NCI-H1694 (cell line): ENCODE data around the gene ACP7.
"Not testable (repeated sequence)": the region's sequence is repeated elsewhere in the genome, so short reads cannot be mapped to it uniquely, and the experiment has no call there.

Experiments used
- DNase-seq: peaks from one replicate; lab custom pipeline; 2025; lab: John Stamatoyannopoulos, UW

The ACP7 gene

DNA sequence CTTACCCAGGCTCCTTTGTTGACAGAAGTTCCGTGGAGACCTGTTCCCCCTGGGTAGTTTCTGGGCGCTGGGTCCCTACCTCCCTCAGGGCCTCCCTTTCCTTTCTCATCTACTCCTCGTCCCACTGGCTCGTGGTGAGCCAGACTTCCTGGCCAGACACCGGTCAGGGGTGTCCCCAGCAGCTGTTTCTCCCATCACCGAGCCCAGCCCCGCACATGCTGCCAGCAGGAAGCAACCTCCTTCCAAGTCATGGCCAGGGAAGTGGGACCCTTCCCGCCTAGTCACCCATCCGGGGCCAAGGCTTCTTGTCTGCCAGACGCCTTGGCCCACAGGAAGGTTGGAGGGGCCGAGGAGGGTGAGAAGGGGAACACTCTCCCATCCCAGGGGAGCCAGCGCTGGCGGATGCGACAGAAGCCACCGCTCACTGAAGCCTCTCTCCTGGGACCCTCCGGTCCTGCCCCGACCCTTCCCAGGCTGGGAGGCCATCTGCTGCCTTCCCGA, 47.1 kb downstream of the ACP7 start:
- DNase-seq: no peak

DNA sequence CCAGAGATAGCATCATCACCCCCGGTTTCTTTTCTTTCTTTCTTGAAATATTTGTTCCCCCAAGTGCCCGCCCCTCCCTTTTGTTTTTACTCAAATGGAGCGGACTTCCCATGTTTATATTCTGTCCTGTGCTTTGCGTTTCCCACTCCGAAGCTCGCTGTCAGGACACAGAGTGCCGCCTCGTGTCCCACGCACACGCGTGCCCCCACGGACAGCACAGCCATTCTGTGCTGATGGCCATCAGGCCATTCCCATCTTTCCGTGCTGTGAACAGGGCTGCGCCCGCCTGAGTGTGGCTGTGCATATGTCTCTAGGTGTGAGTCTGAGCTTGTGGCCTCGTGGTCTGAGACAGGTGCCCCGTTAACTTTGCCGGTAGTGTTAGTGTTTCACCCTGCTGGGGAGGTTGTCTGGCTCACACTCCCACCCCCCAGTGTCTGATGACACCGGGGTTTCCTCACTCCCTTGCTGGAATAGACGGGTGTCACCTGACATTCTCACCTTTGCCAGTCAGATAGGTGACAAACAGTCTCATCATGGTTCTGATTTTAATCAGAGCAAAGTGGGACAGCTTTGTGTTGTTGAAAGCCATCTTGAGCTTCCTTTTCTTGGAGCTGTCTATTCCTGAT, 48.3 kb downstream of the ACP7 start:
- no peak for DNase-seq

DNA sequence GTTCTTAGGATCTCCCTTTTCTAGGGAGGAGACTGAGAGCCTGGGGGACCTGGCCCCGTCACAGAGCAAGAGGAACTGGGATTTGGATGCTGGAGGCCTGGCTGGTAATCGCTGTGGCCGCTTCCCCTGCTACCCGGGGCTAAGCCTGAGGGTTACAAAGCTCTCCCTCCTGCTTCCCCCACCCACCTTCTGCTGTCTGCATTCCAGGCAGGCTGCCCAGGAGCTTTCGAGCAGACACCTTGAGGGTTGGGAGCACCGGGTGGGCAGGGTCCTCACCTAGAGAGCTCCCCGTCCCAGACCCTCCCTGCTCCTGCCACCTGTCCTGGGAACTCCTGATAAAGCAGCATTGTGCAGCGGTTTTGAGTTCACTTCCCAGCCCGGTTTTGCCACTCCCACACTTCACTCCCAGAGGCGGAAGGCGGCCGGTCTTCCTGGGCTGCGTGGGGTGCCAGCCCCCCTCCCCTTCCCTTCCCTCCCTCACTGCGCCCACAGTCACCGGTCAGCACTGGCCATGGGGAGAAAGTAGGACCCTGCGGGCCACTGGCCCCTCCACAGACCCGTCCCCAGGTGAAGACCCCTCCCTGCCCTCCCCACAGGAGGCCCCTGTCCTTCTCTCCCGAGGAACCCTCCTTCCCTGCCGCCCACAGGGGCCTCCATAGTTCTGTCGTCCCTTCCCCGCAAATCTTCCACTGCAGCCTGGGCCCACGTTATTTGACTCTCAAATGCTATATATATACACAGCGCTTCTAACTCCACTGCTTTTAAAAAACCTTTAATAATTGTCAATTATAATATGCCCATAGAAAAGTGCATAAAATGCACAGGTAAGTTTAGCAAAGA, 49.5 kb downstream of the ACP7 start:
- no peak for DNase-seq

GRCh38 chr19:39135701-39136100, 51.5 kb downstream of the ACP7 start:
- DNase-seq: no peak

GRCh38 chr19:39136225-39136940, 52.2 kb downstream of the ACP7 start:
- DNase-seq: no peak

GRCh38 chr19:39137131-39137530, 53.0 kb downstream of the ACP7 start:
- DNase-seq: no peak

GRCh38 chr19:39138221-39139211, 54.3 kb downstream of the ACP7 start:
- DNase-seq: no peak

- DNase-seq: no peak
Measured at GRCh38 chr19:39139305-39139874, 55.2 kb downstream of the ACP7 start.

DNA sequence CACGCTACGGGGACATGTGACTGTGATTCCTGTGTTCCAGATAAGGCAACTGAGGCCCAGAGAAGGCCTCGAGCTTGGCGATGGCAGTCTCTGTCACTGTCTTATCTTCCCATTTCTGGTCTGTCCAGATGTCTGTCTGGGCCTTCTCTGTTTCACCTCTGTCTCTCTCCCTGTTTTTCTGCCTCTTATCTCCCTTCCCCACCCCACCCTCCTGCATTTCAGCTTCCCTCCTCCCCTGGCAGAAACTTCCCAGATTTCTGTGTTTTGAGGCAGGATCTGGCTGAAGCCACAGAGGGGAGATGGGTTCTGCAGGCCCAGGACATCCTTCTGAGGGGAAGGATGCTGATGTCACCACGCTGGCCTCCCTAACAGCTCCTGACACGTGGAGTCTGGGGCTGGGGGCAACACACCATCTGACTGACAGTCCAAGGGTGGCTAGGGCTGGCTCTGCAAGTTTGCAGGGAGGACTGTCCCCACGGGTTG, 55.8 kb downstream of the ACP7 start:
- DNase-seq: no peak

- DNase-seq: no peak
Measured at GRCh38 chr19:39140594-39140993, 56.4 kb downstream of the ACP7 start.

DNA sequence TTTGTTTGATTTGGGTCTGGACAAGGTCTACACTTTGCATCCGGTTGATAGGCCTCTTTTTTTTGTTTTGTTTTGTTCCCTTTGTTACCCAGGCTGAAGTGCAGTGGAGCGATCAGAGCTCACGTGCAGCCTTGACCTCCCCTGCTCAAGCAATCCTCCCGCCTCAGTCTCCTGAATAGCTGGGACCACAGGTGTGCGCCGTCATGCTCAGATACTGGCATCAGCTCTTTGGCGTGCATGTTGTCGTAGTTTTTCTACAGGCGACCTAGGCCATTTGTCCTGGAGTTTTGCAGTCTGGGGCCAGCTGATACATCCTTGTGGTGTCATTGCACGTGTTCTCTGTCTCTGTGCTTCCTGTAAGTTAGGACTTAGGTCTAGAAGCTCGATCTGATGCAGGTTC, 57.8 kb downstream of the ACP7 start:
- no peak for DNase-seq

- no peak for DNase-seq
Measured at GRCh38 chr19:39142630-39143029, 58.5 kb downstream of the ACP7 start.

DNA sequence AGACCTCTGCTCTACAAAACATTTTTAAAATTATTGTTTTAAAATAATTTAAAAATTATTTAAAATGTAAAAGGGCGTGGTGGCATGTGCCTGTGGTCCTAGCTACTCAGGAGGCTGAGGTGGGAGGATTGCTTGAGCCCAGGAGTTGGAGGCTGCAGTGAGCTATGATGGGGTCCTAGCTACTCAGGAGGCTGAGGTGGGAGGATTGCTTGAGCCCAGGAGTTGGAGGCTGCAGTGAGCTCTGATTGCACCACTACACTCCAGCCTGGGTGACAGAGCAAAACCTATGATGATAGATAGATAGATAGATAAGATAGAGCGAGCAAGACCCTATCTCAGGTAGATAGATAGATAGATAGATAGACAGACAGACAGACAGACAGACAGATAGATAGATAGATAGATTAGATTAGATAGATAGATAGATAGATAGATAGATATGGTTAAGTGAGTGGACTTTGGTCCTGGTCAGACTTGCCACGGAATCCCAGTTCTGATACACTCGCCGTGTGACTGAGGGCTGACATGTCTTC, 59.7 kb downstream of the ACP7 start:
- DNase-seq: not testable (repeated sequence)

DNA sequence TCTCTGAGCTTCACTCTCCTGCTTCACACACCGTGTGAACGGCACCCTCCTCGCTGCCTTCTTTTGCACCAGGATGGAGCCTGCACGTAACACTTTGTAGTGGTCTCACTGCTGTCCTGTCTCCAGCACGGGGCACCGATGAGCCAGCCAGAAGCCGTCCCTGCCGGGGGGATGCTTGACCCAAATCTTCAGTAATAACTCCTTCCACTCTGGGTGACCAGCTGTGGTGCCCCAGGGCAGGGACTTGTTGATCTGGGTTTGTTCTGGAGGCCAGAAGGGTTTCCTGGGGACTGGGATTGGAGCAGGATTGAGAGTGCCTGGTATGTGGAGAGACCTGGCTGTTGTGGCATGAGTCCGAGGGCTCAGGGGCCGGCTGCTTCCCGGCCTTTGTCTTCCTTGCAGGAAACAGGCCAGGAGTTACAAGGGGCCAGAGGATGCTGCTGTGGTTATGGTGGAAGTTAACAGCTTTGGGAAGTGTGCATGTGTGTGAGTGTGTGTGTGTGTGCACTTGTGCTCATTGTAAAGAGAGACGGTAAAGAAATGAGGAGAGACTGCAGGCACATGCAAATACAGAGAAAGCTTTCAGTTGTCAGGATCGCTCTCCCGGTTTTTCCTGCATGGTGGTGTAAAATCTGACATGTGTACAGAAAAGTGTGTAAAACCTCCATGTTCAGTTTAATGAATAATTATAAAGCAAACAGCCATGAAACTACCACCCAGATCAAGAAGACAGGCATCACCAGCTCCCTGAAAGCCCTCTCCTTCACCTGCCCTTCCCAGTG, 60.3 kb downstream of the ACP7 start:
- DNase-seq: no peak

DNA sequence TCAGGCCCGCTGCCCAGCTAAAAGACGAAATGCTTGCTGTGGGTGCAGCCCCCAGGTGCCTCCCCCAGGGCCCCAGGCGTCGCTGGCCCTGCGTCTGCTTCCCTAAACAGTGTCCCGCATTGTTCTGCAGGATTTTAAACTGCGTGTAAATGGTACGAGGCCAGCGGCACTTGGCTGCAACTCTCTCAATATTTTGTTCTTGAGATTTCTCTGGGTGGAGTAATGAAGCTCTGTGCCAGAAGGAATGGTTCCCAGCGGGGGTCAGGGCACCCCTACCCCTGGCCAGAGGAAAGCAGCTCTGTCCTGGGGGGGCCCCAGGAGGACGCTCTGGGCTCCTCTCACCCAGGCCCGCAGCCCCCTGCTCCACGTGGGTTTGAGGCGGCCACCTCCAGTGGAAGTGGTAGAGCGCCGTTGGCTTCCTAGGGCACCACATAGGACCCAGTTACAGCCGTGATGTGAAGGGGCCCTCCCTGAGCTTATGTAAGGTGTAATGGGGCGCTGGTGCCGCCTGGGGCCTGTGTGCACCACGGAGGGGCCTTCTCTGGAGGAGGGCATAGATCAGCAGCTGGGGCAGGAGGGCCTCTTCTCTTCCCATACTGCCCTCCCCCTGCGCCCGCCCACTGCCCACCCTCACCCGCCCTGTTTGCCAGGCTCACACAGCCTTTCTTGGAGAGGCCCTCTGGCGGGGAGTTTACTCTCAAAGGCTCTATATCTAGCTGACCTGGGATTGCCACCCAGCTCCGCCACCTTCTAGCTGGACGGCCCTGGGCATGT, 61.2 kb downstream of the ACP7 start:
- no peak for DNase-seq

GRCh38 chr19:39146091-39146490, 61.9 kb downstream of the ACP7 start:
- no peak for DNase-seq

DNA sequence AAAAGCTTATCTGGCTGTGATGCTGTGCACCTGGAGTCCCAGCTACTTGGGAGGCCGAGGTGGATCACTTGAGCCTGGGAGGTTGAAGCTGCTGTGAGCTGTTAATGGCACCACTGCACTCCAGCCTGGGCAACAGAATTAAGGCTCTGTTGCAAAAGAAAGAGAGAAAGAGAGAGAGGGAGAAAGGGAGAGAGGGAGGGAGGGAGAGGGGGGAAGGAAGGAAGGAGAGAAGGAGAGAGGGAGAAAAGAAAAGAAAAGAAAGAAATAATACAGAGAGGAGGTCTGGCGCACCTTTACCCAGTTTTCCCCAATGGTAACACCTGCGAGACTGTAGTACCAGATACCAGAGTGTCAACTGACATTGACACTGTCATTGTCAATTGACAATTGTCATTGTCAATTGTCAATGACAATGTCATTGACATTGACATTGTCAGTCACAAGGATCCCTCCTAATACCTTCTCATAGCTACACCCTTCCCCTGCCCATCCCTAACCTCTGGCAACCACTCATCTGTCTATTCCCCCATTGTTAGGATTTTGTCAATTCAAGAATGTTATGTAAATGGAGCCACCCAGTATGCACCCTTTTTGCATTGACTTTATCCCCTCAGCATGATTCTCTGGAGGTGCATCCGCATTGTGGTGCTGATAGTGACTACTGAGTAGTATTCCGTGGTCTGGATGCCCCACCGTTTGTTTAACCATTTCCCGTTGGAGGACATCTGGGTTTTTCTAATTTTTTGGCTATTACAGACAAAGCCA, 62.7 kb downstream of the ACP7 start:
- no peak for DNase-seq

DNA sequence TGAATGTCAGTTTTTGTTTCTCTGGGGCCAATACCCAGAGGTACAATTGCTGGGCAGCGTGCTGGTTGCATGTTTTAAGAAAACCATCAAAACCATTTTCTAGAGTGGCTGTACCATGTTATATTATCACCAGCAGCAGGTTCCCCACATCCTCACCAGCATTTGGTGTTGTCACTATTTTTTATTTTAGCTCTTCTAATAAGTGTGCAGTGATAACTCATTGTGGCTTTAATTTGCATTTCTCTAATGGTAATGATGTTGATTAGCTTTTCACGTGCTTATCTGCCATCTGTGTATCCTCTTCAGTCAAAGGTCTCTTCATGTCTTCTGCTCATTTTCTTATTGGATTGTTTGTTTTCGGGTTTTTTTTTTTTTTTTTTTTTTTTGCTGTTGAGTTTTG, 63.3 kb downstream of the ACP7 start:
- no peak for DNase-seq
